Measurements from ENCODE around the gene P3R3URF.

Gene P3R3URF

GRCh38 chr1:46168477-46168876, 7.8 kb downstream of the P3R3URF start:
- peaks cover 54% of the 10 kb centered on the region for H3K27me3 Mint-ChIP-seq (ENCODE audit: low read depth)
- no peak overlapping the region for H3K4me3 Mint-ChIP-seq
- no peaks in the 10 kb centered on the region for H3K4me1 Mint-ChIP-seq
- H3K36me3 Mint-ChIP-seq (ENCODE audit: low read depth) = no peaks in the 10 kb centered on the region
- H3K27ac Mint-ChIP-seq = no peak overlapping the region
- no peaks in the 10 kb centered on the region for H3K9me3 Mint-ChIP-seq
- no peak for TF ChIP-seq CTCF (IDR thresholded peaks at IDR 0.05; ENCODE audit: unreplicated experiment in 3 of 3)

- peak overlapping the region; percentile 56 to 65 (median 58) for H3K4me3 Mint-ChIP-seq
- no peaks in the 10 kb centered on the region for H3K4me1 Mint-ChIP-seq
- no peak overlapping the region for H3K27ac Mint-ChIP-seq
- no peaks in the 10 kb centered on the region for H3K9me3 Mint-ChIP-seq
- TF ChIP-seq CTCF (IDR thresholded peaks at IDR 0.05; ENCODE audit: unreplicated experiment in 3 of 3) = no peak
- H3K27me3 Mint-ChIP-seq (ENCODE audit: low read depth) = peaks cover 56% of the 10 kb centered on the region
- H3K36me3 Mint-ChIP-seq (ENCODE audit: low read depth) = no peaks in the 10 kb centered on the region
Measured at GRCh38 chr1:46166521-46167462, 9.5 kb downstream of the P3R3URF start.

- Mint-ChIP-seq H3K27ac (no peak overlapping the region), H3K4me1 (no peaks in the 10 kb centered on the region), H3K36me3 (ENCODE audit: low read depth) (no peaks in the 10 kb centered on the region), H3K9me3 (no peaks in the 10 kb centered on the region), H3K4me3 (no peak overlapping the region), H3K27me3 (ENCODE audit: low read depth) (peaks cover 13% of the 10 kb centered on the region)
- no peak for TF ChIP-seq CTCF (IDR thresholded peaks at IDR 0.05; ENCODE audit: unreplicated experiment in 3 of 3)
Measured at GRCh38 chr1:46160212-46160611, 16.1 kb downstream of the P3R3URF start.

- no peak overlapping the region for H3K27ac Mint-ChIP-seq
- no peaks in the 10 kb centered on the region for H3K36me3 Mint-ChIP-seq (ENCODE audit: low read depth)
- H3K9me3 Mint-ChIP-seq = no peaks in the 10 kb centered on the region
- no peak overlapping the region for H3K4me3 Mint-ChIP-seq
- H3K4me1 Mint-ChIP-seq = no peaks in the 10 kb centered on the region
- no peak for TF ChIP-seq CTCF (IDR thresholded peaks at IDR 0.05; ENCODE audit: unreplicated experiment in 3 of 3)
- H3K27me3 Mint-ChIP-seq (ENCODE audit: low read depth) = peaks cover 9% of the 10 kb centered on the region
Measured at GRCh38 chr1:46159516-46159915, 16.8 kb downstream of the P3R3URF start.

GRCh38 chr1:46158312-46159281, 17.7 kb downstream of the P3R3URF start:
- Mint-ChIP-seq H3K4me1 (no peaks in the 10 kb centered on the region), H3K4me3 (no peak overlapping the region), H3K9me3 (no peaks in the 10 kb centered on the region), H3K27me3 (ENCODE audit: low read depth) (peaks cover 3% of the 10 kb centered on the region), H3K27ac (no peak overlapping the region), H3K36me3 (ENCODE audit: low read depth) (no peaks in the 10 kb centered on the region)
- no peak for TF ChIP-seq CTCF (IDR thresholded peaks at IDR 0.05; ENCODE audit: unreplicated experiment in 3 of 3)
